C1 segment of cervical spinal cord (tissue), 14 donors: ENCODE measurements around the gene TENT5C.
"Not testable (repeated sequence)": the region's sequence is repeated elsewhere in the genome, so short reads cannot be mapped to it uniquely, and the experiment has no call there.

Experiments used
- DNase-seq, 14 donors: peaks; one replicate each; lab custom pipeline; 2025; lab: John Stamatoyannopoulos, UW

The TENT5C gene

DNA sequence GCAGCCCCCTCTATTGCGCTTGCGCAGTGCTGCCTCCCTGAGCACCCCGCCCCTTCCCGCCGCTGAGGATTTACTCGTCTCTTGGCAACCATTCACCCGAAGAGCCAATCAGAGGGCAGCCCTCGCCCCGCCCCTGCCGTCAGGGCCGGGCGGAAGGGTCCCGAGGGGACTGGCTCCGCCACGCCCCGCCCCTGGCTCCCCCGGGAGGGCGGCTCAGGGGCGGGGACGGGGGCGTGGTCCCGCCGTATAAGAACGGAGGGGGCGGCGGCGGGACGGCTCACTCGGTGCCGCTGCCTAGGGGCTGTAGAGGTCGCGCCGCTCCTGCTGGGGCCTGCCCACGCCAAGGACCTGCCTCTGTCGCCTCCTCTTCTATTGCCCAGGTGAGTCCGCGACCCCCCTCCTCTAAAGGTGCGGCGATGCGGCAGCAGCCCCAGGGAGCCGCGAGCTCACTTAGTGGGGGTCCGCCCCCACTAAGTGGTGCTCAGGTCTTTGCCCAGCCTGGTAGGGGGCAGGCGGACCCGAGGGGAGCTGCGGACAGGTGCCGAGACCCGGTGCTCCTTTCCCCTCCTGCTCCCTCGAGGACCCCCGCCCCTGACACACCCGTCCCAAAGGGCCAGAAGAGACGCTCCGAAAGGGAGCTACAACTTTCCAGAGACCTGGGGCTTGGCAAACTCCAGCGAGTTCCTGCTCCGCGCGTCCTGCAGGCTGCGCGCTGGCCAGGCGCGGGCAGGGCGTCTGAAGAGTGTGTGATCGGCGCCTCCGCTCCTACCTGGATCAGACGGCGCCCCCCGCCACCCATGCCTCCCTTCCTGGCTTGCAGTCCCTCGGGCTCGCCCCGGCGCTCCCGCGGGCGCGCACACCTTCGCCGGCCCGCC lies at the start of gene TENT5C:
TSS of gene TENT5C (plus strand) at position 275 of the 875 bp plus-strand sequence. CDS start 16,821 bp downstream, outside the sequence.
- peak; percentile 60 to 94 (median 88) for DNase-seq

GRCh38 chr1:117556341-117556740 lies 49.5 kb upstream of the TENT5C start:
- no peak for DNase-seq

GRCh38 chr1:117556976-117557375 lies 48.9 kb upstream of the TENT5C start:
- DNase-seq = no peak

DNA sequence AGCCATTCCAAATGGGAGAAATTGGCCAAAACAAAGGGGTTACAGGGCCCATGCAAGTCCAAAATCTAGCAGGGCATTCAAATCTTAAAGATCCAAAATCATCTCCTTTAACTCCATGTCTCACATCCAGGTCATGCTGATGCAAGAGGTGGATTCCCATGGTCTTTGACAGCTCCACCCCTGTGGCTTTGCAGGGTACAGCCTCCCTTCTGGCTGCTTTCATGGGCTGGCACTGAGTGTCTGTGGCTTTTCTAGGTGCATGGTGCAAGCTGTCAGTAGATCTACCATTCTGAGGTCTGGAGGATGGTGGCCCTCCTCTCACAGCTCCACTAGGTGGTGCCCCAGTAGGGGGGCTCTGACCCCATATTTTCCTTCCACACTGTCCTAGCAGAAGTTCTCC lies 47.4 kb upstream of the TENT5C start:
- DNase-seq = not testable (repeated sequence)

- DNase-seq = no peak
Observed at GRCh38 chr1:117559139-117559538, 46.7 kb upstream of the TENT5C start.

- DNase-seq = no peak
Observed at GRCh38 chr1:117559985-117560384, 45.9 kb upstream of the TENT5C start.

DNA sequence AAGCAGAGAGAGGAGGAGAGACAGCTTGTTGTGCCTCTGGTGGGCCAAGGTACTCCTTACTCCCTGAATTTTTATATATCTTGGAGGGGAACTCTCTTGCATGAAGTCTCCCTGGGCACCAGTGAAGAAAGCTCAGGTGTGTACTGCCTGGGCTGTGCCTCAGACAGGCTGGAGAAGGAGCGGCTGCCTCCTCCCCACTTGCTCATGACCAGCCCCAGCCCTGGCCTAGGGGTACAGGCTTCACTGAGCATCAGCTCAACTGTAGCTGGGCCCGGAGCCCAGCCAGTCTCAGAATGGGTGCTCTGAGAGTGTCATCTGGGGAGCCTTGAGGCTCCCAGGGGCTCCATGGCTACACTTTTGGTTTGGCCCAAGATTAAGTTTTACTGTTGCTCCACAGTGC lies 44.8 kb upstream of the TENT5C start:
- DNase-seq = no peak

DNA sequence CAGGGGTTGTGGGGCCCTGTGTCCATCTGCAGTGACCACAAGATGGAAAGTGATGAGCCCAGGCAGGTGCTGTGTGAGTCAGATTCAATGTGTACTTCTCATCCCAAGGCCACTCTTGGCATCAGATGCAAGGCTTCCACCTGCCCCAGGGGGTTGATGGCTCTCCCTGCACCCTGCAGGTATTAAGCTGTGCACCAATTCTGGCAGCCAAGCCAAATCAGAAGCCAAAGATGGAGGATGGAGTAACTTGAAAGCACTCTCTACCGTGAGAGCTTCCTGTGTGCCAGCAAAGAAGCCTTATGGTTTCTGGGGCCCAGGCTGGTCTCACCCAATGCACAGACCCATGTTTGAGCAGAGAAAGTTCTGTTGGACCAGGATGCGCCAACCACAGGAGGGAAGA lies 44.3 kb upstream of the TENT5C start:
- peak in 1 of 14 donors; percentile 68 for DNase-seq

GRCh38 chr1:117562581-117563491 lies 43.0 kb upstream of the TENT5C start:
- no peak for DNase-seq

DNA sequence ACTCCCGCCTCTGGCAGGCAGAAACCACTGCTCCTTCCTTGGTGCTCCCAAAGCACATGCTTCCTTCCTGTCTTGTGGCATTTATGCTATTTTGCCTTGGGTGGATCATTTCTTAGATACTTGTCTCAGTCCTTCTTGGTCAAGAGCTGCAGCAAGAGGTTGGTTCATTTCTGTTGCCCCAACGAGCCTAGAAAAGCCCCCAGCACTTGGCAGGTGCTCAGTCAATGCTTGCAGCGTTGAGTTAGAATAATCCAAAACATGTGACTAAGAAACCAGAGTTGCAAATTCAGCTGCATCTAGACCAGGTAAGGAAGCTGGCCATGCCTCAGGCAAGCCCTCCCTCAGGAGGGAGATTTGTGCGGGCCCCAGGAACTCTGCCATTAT lies 42.4 kb upstream of the TENT5C start:
- no peak for DNase-seq

GRCh38 chr1:117564227-117565075 lies 41.4 kb upstream of the TENT5C start:
- no peak for DNase-seq

DNA sequence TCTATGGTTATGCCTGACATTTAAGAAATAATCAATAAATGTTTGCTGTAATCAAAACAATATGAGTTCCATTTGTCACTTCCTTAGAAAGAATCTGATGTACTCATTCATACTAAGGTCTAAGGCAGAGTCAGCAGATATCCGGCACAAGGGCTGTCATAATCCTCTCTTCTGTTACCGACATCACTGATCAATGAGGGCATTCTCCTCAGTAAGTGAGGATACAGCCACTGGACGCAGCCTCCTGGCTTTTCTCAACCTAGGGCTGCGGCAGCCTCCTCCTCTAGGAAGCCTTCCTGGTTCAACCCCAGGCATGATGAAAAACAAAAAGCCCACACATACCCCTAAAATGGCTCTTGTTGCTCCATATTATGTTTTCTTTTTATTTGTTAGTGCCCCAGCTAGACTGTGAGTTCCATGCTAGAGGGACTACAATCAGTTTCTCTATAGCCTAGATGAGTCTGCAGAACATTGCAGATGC lies 40.7 kb upstream of the TENT5C start:
- no peak for DNase-seq

- peak in 3 of 14 donors; percentile 22 to 97 (median 56) for DNase-seq
Observed at GRCh38 chr1:117565745-117566455, 39.9 kb upstream of the TENT5C start.

DNA sequence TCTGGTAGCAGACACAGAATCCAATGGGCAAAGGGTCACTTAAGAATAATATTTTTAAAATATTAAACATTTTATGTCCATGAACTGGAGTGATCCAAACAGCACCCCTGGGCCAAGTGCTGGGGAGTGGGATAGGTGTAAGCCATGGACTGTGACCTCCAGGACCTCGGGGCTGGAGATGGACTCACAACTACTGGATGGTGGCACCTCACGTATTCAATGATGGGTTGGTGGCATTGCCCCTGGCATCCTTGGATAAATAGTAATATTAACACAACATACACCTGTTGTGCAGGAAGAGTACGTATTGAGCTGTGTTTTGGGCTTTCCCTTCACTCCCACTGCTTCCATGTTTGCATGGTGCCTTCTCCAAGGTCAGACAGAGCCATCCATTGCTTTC lies 39.3 kb upstream of the TENT5C start:
- DNase-seq = no peak

DNA sequence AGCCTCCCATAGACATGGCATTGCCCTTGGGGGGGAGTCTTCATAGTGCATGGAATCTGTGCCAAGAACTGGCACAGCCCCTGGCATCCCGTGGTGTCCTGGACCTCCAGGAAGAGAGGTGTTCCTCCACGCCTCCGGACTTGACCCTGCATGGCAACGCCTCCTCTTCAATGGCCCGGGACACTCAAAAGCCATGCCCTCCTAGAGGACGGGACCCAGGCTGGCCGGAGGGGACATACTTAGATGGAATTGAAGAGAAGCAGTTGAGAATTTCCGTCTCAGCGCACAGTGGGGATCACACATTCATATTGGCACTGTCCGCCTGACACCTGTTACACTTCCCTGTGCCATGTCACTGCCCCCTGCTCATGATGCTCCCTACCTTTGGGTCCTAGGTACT lies 38.4 kb upstream of the TENT5C start:
- no peak for DNase-seq

GRCh38 chr1:117567976-117568375 lies 37.9 kb upstream of the TENT5C start:
- DNase-seq = peak in 1 of 14 donors; percentile 26

DNA sequence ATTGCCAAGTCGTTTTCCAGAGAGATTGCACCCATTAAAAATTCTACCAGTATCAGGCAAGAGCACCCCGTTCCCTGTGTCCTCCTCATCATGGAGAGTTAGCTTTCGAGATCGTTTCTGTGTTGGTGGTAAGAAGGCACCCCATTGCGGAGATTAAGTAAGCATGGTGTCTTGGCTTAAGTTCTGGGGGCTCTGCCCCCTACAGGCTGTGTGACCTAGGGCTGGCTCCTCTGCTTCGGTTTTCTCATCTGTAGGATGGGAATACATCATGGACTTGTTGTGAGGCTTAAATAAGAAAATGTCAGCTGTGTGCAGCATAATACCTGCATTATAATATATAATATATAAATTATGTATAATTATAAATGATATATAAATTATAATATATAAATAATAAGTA lies 36.8 kb upstream of the TENT5C start:
- DNase-seq = no peak

GRCh38 chr1:117569856-117570255 lies 36.0 kb upstream of the TENT5C start:
- no peak for DNase-seq

DNA sequence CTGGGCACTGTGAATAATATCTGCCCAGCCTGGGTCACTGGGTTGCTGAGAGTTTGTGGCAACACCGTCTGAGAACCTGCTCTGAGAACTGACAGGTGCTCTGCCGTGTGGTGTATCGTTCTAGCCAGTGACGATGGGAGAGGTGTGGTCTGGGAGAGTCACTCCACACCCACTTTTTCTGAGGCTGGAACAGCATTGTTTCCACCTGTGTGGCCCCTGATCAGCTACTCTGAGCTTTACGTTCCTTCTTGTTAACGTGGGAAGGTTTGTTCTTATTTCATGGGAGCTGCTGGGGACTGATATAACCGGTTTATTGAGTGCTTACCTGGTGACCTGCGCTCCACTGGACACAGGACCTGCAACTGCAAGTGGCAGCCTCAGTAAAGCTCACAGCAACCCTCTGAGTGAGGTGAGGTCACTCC lies 34.8 kb upstream of the TENT5C start:
- DNase-seq = no peak

GRCh38 chr1:117571496-117571895 lies 34.4 kb upstream of the TENT5C start:
- DNase-seq = no peak

DNA sequence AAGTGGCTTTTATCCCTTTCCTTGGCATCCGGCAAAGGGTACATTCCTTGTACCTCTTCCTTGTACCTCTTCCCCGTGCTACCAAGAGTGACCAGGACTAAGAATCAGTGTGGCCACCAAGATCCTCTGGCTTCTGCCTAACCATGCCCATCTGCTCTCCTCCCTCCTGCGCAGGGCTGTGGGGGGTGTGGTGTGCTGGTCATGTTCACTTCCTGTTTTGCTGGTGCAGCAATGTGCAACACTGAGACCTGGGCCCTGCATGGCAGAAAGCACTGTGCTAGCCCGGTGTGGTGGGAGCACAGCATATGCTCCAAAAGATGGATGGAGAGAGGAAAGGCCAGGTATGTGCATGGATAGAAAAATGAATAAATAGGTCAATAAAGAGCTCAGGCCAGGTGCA lies 33.3 kb upstream of the TENT5C start:
- no peak for DNase-seq
